KOPT-K1 (cell line): ENCODE measurements around the gene CNTLN.
"Not testable (repeated sequence)": the region's sequence is repeated elsewhere in the genome, so short reads cannot be mapped to it uniquely, and the experiment has no call there.

Experiments used
- H3K27ac ChIP-seq: fragments of 200-600 bp; sonication (generic); 2 replicates; pipeline ENCODE4 v1.5.1; 2016; ENCODE audit warnings: antibody characterized with exemption, mild to moderate bottlenecking, low read depth, low read length; ENCODE audit not compliant: poor library complexity, severe bottlenecking
- H3K36me3 ChIP-seq: fragments of 200-600 bp; sonication (generic); 2 replicates; pipeline ENCODE4 v1.5.1; 2017; ENCODE audit warnings: antibody characterized with exemption, mild to moderate bottlenecking, low read length, moderate library complexity; ENCODE audit not compliant: insufficient read depth
- H3K9me3 ChIP-seq: fragments of 200-600 bp; sonication (generic); 2 replicates; pipeline ENCODE4 v1.5.1; 2017; ENCODE audit warnings: antibody characterized with exemption, low read length, mild to moderate bottlenecking; ENCODE audit not compliant: insufficient read depth, poor library complexity, severe bottlenecking

The CNTLN gene

DNA sequence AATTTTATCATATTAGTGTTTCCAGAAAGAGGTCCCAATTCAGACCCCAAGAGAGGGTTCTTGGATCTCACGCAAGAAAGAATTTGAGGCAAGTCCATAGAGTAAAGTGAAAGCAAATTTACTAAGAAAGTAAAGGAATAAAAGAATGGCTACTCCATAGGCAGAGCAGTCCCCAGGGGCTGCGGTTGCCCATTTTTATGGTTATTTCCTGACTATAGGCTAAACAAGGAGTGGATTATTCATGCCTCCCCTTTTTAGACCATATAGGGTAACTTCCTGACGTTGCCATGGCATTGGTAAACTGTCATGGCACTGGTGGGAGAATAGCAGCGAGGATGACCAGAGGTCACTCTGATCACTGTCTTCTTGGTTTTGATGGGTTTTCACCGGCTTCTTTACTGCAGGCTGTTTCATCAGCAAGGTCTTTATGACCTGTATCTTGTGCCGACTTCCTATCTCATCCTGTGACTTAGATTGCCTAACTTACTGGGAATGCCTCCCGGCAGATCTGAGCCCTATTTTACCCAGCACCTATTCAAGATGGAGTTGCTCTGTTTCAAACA lies 262.4 kb downstream of the CNTLN start:
- not testable (repeated sequence) for H3K9me3 ChIP-seq, H3K27ac ChIP-seq
- H3K36me3 ChIP-seq: peaks cover 14% of the 10 kb centered on the region; the same call in 1 of the 2 replicates

DNA sequence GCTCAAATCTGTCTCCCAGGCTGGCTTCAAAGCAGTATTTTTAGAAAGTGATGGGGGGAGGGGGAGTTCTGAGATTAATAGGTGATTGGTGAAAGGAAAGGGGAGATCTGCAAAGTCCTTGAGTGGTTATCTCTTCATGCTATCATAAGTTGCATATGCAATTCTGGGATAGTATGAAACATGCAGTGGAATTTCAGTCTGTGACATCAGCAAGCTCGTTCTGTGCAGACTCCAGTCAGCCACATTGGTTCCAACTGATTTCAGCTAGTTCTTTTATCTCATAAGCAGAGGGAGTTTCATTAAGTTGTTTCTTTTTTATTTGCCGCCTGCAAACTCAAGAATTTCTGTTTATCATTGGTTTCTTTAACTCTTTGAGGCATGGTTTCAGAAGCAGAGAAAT lies 263.5 kb downstream of the CNTLN start:
- Histone ChIP-seq H3K9me3 (no peaks in the 10 kb centered on the region), H3K27ac (no peak overlapping the region), H3K36me3 (peaks cover 14% of the 10 kb centered on the region; the same call in 1 of the 2 replicates)

DNA sequence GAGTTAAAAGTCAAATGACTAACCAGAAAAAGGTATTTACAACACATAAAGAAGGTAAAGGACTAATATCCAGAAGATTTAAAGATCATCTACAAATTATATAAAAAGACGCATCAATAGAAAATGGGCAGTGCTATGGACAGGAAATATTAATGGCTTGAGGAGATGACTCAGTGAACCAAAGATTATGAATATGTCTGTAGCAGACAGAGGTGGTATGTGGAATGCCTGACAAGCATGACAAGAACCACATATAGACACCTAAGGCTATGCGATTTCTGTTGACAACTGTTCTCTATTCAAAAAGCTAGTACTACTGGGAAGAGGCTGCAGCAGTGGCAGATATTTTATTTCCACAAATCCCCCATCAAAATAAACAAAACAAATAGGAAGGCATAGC lies 267.0 kb downstream of the CNTLN start:
- H3K9me3 ChIP-seq: no peaks in the 10 kb centered on the region
- no peak overlapping the region for H3K27ac ChIP-seq
- H3K36me3 ChIP-seq: no peaks in the 10 kb centered on the region; the same call in 1 of the 2 replicates

DNA sequence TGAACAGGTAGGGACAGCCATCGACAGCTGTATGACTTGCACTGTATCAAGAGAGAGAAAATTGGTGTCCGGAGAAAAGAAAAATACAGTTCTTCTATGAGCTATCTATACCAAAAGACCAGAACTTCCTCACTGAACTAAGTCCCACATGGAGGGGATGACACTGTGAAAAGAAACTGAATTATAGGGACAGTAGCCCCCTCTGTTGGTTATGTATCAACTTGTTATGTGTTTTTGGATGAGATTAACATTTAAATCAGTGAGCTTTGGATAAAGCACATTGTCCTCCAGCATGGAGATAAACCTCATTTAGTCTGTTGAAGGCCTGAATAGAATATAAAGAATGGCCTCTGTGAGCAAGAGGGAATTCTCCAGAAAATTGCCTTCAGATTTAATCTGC lies 267.5 kb downstream of the CNTLN start:
- H3K36me3 ChIP-seq: no peaks in the 10 kb centered on the region; the same call in 1 of the 2 replicates
- H3K27ac ChIP-seq: no peak overlapping the region
- no peaks in the 10 kb centered on the region for H3K9me3 ChIP-seq

DNA sequence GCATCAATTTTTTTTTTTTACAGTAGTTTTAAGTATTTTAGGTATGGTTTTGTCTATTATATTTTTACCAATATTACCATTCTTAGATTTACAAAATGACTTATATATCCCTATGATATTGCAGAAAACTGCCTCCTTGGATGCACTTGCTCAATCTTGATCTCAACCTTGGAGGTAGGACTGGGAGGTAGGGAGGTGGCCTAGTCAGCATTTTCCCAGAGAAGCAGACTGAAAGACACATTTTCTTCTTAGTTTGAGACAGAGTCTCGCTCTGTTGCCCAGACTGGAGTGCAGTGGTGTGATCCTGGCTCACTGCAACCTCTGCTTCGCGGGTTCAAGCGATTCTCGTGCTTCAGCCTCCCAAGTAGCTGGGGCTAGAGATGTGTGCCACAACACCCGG lies 268.7 kb downstream of the CNTLN start:
- H3K27ac ChIP-seq: no peak overlapping the region
- no peaks in the 10 kb centered on the region for H3K9me3 ChIP-seq
- no peaks in the 10 kb centered on the region; the same call in 1 of the 2 replicates for H3K36me3 ChIP-seq

DNA sequence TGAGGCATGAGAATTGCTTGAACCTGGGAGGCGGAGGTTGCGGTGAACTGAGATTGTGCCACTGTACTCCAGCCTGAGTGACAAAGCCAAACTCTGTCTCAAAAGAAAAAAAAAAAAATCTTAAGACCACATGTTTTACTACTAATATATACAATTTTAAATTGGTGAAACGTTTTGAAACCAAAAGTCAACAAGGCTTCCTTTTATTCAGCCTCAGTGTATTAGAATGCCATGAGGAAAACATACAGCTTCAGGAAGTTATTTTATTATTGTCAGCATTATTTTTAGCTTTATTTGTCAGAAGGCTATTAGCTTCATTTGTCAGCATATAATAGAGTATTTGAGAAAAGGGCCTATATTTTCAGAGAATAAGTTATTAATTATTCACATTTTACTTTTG lies 280.1 kb downstream of the CNTLN start:
- H3K9me3 ChIP-seq: no peaks in the 10 kb centered on the region
- peaks cover 16% of the 10 kb centered on the region for H3K36me3 ChIP-seq
- H3K27ac ChIP-seq: no peak overlapping the region

DNA sequence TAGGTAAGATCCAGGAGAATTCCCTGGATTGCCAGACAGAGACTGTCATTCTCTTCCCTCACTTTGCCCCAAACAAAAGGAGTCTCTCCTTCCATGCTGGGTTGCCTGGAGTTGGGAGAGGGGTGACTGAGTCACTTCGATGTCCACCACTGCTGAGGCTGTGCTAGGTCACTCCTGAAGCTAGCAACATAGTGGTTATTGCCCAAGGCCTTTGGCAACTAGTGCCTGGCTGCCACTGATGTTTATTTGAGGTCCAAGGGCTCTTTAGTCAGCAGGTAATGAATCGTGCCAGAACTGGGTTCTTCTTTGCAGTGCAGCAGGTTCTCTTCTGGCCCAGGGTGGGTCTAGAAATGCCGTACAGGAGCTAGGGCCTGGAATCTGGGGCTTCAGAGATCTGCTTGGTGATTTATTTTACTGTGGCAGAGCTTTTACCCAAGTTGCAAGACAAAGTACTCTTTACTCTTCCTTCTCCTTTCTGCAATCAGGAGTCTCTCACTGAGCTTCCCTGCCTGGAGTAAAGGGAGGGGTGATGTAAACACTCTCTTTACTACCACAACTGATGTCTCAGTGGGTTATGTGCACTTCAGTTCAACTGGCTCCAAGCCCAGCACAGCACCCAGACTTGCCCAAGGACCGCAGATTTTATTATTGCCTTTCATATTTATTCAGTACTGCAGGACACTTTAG lies 288.3 kb downstream of the CNTLN start:
- H3K36me3 ChIP-seq: peaks cover 4% of the 10 kb centered on the region; the same call in 1 of the 2 replicates
- no peaks in the 10 kb centered on the region for H3K9me3 ChIP-seq
- no peak overlapping the region for H3K27ac ChIP-seq

DNA sequence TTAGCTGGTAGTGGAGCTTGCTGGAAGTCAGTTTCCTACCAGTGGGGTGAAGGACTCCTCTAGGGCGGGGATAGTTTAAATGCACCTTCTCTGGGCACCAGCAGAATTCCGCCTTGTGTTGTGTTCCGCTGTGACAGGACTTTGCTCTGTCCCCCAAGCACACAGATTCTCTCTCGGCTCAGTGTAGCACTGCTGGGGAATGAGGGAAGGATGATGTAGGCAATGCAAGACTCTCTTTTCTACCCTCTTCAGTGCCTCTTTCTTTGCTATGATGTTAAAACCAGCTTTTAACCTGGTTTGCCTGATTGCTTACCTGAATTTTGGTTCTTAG lies 288.8 kb downstream of the CNTLN start:
- no peaks in the 10 kb centered on the region for H3K9me3 ChIP-seq
- H3K36me3 ChIP-seq: peaks cover 4% of the 10 kb centered on the region; the same call in 1 of the 2 replicates
- H3K27ac ChIP-seq: no peak overlapping the region

DNA sequence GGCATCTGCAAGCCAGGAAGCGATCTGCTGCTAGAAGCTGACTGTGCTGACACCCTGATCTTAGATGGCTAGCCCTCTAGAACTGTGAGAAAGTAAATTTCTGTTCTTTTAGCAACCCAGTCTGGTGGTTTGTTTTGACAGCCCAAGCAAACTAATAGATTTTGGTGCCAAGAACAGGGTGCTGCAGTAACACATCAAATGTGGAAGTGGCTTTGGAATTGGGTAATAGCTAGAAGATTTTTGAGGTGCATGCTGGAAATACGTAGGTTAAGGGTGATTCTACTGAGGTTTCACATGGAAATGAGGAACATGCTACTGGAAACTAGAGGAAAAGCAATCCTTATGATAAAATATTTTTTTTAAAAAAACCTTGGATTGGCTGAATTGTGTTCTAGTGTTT lies 290.5 kb downstream of the CNTLN start:
- Histone ChIP-seq H3K27ac (no peak overlapping the region), H3K9me3 (no peaks in the 10 kb centered on the region), H3K36me3 (peaks cover 4% of the 10 kb centered on the region; the same call in 1 of the 2 replicates)

DNA sequence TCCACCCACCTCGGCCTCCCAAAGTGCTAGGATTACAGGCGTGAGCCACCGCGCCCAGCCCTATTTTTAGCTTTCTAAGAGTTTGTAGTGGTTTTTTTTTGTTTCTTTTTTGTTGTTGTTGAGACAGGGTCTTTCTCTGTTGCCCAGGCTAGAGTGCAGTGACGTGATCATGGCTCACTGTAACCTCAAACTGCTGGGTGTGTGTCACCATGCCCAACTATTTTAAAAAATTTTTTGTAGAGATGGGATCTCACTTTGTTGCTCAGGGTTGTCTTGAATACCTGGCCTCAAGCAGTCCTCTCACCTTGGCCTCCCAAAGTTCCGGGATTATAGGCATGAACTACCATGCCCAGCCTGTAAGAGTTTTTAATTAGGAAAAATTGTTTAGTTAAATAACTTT lies 298.7 kb downstream of the CNTLN start:
- Histone ChIP-seq H3K9me3 (peaks cover 4% of the 10 kb centered on the region), H3K36me3 (no peaks in the 10 kb centered on the region; the same call in 1 of the 2 replicates), H3K27ac (no peak overlapping the region)

DNA sequence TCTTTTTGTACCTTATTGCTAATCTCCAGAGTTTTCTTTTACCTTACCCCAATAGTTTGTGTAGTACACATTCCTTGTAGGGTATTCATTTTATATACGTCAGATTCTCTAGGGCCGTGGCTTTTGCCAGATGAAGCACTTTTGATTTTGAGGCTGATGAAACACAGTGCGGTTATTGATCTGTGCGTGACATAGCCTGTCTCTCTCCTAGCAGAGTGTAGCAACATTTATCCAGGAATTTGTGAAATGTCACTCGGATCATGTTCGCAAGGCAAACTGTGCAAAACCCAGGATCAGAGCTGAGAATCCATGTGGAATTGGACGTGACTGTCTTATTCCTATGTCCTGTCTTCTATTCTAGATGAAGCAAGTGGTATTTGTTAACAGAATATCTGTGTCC lies 302.0 kb downstream of the CNTLN start:
- Histone ChIP-seq H3K36me3 (no peaks in the 10 kb centered on the region; the same call in 1 of the 2 replicates), H3K9me3 (peaks cover 18% of the 10 kb centered on the region), H3K27ac (no peak overlapping the region)

DNA sequence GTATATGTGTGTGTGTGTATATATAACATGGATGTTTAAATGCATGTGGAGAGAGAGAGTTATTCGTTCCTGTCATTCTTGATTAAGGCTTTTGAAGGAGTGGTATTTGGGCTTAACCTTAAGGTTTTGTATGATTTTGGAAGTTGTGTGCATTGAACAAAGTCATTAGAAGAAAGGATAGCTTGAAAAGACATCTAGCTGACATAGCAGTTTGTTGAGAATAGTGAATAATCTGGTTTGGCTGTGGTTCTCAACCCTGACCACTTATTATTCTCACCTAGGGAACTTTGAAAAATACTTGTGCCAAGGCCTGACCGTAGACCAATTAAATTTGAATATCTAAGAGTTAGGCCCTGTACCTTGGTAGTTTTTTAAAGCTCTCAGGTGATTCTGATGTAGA lies 303.0 kb downstream of the CNTLN start:
- Histone ChIP-seq H3K36me3 (no peaks in the 10 kb centered on the region; the same call in 1 of the 2 replicates), H3K27ac (no peak overlapping the region), H3K9me3 (peaks cover 18% of the 10 kb centered on the region)

DNA sequence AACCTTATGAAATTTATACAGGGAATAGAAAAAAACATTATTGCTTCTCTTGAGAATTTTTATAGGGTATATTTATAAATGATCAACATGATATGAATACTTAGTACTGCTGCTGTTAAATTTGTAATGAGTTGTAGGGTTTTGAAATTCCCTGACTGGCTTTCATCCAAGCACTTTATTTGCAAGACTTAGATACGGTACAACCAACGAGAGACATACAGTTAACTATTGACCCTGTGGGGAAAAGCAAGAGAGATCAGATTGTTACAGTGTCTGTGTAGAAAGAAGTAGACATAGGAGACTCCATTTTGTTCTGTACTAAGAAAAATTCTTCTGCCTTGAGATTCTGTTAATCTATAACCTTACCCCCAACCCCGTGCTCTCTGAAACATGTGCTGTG lies 310.3 kb downstream of the CNTLN start:
- peaks cover 12% of the 10 kb centered on the region for H3K9me3 ChIP-seq
- H3K36me3 ChIP-seq, H3K27ac ChIP-seq: not testable (repeated sequence)

DNA sequence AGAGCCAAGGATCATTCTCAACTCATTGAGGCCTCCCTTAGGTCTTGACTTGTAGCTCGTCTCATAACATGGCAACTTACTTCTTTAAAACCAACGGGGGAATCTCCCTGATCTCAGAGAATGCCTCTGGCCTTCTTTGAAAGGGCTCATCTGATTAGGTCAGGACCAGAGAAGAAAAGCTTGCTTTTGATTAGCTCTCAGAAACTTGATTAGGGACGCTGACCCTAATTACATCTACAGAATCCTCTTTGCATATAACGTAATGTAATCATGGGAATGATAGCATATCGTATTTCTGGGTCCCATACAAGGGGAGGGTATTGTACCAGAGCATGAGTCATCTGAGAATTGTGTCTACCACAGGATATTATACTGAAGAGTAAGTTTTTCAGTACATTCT lies 318.9 kb downstream of the CNTLN start:
- H3K36me3 ChIP-seq: peaks cover 8% of the 10 kb centered on the region; the same call in 1 of the 2 replicates
- no peak overlapping the region for H3K27ac ChIP-seq
- no peaks in the 10 kb centered on the region for H3K9me3 ChIP-seq

DNA sequence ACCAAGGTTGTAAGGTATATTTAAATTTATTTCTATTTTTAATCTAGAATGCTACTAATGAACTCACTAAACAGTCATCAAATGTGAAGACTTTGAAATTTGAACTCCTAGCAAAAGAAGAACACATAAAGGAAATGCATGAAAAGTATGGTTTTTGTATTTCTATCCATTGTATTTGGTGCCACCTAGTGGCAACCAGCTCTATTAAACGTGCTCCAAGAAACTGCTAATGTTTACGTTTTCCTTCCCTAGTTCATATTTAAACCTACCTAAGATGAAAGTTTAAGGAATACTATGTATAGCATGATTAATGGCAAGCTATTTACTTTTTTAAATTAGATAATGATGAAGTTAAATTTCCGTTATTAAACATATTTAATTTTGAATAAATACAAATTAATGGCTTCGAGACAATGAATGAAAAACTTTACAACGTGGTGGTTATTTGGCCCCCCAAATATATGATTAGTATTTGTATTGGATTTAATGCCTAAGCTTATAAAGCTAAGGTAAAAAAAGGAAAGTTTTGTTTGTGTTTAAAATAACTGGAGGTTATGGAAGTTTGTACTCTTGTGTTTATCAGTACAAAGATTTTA lies 328.1 kb downstream of the CNTLN start:
- Histone ChIP-seq H3K27ac (no peak overlapping the region), H3K9me3 (no peaks in the 10 kb centered on the region), H3K36me3 (peaks cover 8% of the 10 kb centered on the region)
